Epidermal melanocyte (primary cell): ENCODE data around the gene RIT2.

ENCODE experiments used
- DNase-seq: peaks from one replicate; pipeline ENCODE4 v3.0.0; 2011; ENCODE audit warnings: low spot score; ENCODE audit not compliant: insufficient read length

The RIT2 gene

DNA sequence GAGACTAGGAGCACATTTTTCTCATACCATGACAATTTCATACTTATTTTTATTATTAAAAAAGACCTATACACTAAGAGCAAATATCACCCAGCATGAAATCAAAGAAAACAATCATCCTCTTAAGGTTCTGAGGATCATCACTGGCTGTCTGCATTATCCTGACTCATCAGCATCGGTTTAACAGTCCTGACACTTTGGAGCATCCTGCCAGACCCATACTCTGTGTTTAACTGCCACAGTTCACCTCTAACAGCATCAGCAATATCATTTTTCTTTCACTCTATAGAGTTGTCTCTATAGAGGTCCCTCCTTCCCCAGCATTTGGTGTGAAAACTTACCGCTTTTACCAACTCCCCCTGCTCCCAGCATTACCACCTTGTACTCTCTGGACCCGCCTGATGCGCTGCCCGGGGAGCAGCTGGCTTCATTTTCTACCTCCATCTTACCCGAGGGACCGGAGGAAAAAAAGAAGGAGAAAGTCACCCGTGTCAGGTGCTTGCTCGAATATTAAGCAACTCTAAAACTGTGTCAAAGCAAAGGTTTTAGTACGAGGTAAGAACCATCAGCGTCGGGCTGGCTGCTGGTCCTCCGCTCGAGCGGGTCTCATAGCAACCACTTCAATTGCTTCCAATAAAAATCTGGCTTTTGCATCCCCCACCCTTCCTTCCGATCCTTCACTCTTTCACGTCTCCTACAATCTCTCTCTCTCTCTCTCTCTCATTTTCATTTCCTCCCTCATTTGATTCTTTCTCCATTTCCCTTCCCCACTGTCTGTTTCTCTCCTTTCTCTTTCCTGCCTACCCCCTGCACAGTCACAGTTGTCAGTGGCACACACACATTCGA lies at the start of gene RIT2:
RIT2 (minus strand) TSS at position 610 of the 846 bp plus-strand sequence.
- DNase-seq = no peak

- DNase-seq = no peak
Observed at GRCh38 chr18:43161528-43161927, 46.0 kb upstream of the RIT2 start.

DNA sequence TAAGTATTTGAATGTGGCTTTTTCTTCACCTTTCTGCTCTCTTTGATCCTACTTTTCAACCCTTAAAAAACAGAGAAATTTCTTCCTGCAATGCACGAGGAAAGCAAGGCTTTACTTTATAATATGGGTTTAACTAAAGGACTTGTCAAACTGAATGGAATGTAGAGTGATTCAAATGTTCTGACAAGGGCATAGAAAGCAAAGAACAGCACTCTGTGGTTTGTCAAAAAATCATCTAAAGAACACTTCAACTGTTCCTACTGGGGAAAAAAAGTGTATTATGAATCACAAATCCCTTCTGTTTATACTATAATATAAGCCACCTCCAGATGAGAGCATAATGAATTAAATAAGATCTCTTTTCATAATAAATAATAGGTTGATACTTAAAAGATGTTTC lies 45.0 kb upstream of the RIT2 start:
- DNase-seq = no peak

DNA sequence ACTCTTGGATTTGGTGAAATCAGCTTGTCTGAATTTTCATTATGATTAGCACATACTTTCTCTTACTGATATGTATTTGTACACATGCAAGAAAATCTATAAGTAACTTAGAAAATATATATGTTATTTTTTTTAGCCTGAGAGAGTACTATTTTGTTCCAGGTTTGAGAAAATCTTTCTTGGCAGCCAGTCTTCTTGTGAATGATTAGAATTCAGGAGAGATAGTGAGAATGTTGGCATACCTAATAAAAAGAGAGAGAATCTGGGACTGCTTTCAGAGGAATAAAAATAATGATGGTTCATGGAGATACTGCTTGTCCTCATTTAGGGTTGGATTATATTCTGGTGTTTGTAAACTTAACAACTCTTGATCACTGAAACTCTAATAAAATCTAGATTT lies 44.4 kb upstream of the RIT2 start:
- no peak for DNase-seq

- no peak for DNase-seq
Observed at GRCh38 chr18:43159086-43159770, 43.7 kb upstream of the RIT2 start.

DNA sequence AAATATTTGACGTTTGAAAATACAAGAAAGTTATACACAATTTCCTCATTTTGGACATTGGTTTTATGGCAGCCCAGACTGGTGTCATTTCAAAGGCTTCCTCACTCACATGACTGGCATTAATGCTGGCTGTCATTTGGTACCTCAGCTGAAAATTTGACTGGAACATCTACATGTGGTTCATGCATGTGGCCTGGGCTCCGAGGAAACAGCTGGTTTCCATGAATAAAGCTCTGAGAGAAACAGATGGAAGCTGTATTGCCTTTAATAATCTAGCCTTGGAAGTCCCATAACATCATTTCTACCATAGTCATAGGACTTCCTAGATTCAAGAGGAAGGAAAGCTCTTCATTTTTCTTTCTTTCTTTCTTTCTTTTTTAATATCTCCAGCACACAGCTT lies 42.9 kb upstream of the RIT2 start:
- no peak for DNase-seq

DNA sequence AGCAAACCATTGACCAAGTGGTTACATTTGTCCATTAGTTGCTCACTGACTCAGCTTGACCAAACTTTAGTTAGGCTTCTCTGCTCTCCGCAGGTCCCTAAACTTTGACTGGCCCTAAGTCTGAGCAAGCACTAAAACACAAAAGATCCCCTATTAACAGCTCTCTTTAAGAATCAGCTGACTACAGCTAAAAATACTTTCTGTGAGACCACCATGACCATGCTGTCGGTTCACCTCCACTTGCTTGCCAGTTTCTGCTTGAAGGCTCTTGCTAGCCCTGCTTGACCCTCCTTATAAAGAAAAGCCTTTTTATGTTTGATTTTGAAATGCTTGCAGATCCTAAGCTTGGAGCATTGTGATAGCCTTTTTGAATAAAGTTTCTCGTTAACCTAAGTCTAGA lies 40.4 kb upstream of the RIT2 start:
- DNase-seq = no peak

DNA sequence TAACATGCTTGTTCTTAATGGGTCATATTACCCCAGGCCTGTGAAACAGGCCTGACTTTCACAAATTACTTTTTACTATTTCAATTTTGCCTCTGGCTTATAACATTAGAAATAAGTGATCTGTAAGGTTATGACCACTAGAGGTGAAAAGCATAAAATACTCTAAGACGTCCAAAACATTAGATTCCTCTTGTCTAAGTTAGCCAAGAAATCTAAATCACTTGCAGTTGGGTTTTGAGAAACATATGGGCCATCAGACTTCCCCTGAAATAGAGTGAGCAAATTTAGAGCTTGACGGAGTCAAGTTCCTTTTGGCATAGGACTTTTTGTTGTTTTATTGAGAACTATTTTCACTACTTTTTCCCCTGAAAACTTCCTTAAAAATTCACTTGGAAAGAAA lies 32.7 kb upstream of the RIT2 start:
- DNase-seq = no peak

GRCh38 chr18:43141208-43141607 lies 25.7 kb upstream of the RIT2 start:
- DNase-seq = no peak

DNA sequence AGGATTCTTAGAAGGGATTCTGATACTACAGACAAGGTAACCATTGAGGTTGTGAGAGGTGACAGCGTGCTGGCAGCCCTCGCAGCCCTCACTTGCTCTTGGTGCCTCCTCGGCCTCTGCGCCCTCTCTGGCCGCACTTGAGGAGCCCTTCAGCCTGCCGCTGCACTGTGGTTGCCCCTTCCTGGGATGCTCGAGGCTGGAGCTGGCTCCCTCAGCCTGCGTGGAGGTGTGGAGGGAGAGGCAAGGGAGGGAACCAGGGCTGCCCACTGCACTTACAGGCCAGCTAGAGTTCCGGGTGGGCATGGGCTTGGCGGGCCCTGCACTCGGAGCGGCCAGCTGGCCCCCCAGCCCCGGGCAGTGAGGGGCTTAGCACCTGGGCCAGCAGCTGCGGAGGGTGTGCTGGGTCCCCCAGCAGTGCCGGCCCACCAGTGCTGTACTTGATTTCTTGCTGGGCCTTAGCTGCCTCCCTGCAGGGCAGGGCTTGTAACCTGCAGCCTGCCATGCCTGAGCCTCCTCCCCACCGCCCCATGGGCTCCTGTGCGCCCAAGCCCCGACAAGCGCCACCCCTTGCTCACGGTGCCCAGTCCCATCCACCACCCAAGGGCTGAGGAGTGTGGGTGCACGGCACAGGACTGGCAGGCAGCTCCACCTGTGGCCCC lies 23.9 kb upstream of the RIT2 start:
- no peak for DNase-seq

DNA sequence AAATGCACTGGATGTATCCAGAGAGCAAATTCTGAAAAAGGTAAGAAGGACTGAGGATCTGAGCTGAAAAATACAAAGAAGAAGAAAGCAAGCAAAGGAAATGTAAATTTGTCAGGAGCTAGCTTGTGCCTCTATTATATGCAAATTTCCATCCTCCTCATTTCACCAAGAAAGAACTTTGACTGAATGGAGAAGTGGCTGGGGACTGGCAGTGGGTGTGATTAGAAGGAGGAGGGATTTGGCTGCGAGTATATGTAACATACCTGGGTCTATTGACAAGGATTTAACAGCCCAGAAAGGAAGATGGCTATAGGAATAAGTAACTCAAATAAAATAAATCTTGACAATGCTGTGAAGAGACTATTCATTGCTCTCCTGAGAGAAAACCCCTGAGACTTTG lies 19.4 kb upstream of the RIT2 start:
- DNase-seq = no peak

DNA sequence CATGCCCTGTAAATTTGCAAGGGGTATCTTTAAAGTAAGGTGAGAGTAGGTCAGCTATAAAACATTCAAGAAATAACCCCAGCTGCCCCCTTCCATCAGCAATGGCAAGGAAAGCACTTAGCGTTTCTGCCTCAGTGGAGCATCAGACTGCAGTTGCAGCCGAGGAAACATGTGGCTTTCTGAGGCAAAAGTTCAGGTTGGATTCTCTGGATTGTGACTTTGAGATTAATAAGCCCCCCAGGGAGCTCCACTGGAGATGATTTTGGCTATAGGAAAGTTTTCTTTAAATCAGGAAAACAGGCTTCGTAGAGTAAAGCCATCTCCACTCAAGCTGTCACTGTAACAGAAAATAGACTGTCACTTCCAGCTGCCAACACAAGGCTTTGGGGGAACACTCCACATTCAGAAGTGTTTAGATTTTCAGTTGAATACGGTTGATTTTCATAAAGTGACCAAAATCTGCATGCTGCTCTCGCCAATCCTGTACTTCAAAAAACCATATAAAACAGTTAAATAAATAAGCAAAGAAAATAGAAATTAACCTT lies 15.3 kb upstream of the RIT2 start:
- no peak for DNase-seq

DNA sequence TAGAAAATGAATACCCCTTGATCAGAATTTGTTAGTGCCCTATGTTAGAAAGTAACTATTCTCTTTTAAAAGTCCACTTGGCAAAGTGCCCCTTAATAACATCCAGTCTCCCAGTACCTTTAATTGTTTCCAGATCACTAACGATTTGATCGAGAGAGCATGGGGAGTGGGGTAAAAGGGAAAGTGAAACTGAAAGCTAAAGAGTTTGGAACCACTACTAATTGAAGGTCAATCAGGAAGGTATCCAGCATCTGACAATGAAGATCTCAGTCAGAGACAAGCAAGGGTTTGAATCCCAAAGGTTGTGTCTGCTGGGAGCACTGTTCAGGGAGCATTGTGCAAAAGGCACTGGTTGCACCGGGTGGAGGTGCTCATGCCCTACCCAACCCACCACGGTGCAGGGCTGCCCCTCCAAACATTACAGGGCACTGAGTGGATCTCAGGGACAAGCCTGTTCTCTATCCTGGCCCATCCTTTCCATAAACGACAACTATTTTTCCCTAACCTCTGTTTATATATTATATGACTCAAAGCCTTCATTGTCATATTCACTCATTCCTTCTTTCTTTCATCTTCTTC lies 14.6 kb upstream of the RIT2 start:
- DNase-seq = peak; percentile 27

DNA sequence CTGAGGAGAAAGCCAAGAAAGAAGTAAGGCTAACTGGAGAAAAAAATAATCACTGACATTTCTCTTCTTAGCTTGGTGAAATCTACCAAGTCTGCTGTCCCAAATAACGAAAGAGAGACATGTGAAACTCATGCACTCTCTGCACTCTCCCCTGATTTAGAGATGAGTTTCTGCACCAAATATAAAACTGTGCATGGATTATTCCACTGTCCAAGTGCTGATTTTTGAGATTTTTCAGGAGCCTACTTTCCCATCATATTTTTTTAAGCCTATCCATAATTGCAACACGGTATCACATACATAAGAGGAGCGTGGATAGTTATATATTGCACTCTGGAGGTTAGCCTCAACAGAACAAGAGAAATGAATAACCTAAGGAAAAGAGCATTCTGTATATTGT lies 10.0 kb upstream of the RIT2 start:
- no peak for DNase-seq

DNA sequence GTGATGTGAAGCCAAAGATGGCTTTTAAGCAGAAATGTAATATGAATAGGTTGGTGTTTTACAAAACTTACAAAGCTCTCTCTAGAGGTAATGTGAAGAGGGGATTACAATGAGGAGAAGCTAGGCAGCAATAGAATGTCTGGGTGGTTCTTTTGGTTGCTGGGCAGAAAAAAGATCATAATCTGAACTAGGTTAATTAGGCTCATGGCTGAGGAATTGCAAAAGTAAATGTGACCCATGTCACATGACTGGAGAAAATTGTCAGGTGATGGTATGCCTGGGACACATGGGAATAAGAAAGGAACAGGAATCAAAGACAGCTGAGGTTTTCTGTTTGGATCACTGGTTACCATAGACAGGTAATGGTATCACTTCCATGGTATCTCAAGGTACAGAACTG lies 7.5 kb upstream of the RIT2 start:
- DNase-seq = no peak

GRCh38 chr18:43116699-43117294 lies 1.3 kb upstream of the RIT2 start:
- DNase-seq = no peak

- DNase-seq = no peak
Observed at GRCh38 chr18:43113220-43113895, 2.1 kb downstream of the RIT2 start.

DNA sequence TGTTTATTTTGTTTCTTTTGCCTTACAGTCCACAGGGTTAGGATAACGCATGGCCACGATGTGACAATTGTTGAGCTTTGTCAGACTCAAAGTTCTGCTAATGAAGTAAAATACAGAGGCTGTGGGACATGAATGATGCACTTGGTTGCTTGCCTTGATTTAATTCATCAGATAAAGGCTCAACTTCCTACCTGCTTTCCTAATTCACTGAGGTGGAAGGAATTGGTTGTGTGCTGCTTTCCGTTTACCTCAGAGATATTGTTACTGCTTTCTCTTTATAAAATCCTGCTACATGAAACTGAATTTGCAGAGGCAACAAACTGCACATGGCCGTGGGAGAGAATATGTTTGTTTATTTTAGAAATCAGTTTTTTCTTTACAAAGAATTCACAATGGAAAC lies 6.6 kb downstream of the RIT2 start:
- DNase-seq = no peak

- DNase-seq = no peak
Observed at GRCh38 chr18:43108469-43108868, 7.0 kb downstream of the RIT2 start.

DNA sequence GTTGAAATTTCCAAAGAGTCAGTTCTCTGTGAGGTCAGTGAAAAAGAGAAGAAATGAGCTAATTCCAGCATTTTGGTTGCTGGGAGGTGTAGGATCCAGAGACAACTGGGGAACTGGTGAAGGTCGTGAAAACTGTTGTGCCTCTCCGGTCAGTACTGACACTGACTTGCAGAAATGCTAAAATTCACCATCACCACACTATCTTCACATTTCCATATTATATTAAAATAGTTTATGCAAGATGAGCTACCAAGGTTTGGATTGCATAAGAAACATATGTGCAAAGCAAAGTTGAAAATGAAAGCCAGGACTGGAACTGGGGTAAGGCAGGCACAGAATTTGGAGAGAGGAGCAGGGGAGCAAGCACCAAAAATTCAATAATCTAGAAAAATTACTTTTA lies 21.8 kb downstream of the RIT2 start:
- no peak for DNase-seq

DNA sequence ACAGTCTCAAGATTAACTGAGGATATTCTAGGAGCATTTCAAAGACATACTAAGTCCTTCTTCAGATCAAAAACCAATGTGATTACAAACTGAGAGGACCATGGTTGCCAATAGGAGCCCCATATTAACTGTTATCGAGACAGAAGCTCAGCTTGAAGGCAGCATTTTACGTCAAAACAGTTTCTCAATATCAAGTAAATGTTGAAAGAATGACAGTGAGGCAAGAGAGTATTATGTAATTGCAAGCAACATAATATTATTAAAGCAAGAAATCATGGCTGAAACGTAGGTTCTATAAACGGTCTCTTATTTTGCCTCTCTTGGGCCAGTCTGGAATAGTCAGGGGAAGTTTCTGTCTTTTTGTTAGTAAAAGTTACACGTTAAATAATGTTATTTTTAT lies 22.9 kb downstream of the RIT2 start:
- no peak for DNase-seq
